Activated CD8-positive, alpha-beta memory T cell treated with anti-CD3 and anti-CD28 coated beads for 24 hours (primary cell): Measurements from ENCODE around the gene AGMAT.

ENCODE experiments used
- DNase-seq: peaks from one replicate; pipeline ENCODE4 v3.0.0-alpha.2; 2020

AGMAT gene

GRCh38 chr1:15557594-15557993 lies 27.3 kb downstream of the AGMAT start:
- no peak for DNase-seq

GRCh38 chr1:15557008-15557407 lies 27.8 kb downstream of the AGMAT start:
- DNase-seq = no peak

- no peak for DNase-seq
Measured at GRCh38 chr1:15550573-15550972, 34.3 kb downstream of the AGMAT start.

- DNase-seq = no peak
Measured at GRCh38 chr1:15546641-15547040, 38.2 kb downstream of the AGMAT start.

- no peak for DNase-seq
Measured at GRCh38 chr1:15543589-15544568, 41.0 kb downstream of the AGMAT start.

- no peak for DNase-seq
Measured at GRCh38 chr1:15543251-15543588, 41.6 kb downstream of the AGMAT start.

GRCh38 chr1:15542388-15543250 lies 42.2 kb downstream of the AGMAT start:
- DNase-seq = no peak

GRCh38 chr1:15541231-15541792 lies 43.5 kb downstream of the AGMAT start:
- no peak for DNase-seq

- DNase-seq = no peak
Measured at GRCh38 chr1:15540186-15540585, 44.7 kb downstream of the AGMAT start.

- DNase-seq = no peak
Measured at GRCh38 chr1:15538771-15539170, 46.1 kb downstream of the AGMAT start.

GRCh38 chr1:15531682-15532081 lies 53.2 kb downstream of the AGMAT start:
- no peak for DNase-seq

GRCh38 chr1:15531003-15531402 lies 53.8 kb downstream of the AGMAT start:
- DNase-seq = no peak

- DNase-seq = peak; percentile 96
Measured at GRCh38 chr1:15526490-15527339, 58.1 kb downstream of the AGMAT start, which contains the start of gene DNAJC16. DNAJC16 (plus strand) TSS chr1:15526848; CDS start chr1:15529106, 2,258 bp downstream.

- no peak for DNase-seq
Measured at GRCh38 chr1:15526021-15526489, 58.8 kb downstream of the AGMAT start.

GRCh38 chr1:15525050-15526020 lies 59.5 kb downstream of the AGMAT start:
- DNase-seq = peak; percentile 100

GRCh38 chr1:15524283-15525049 lies 60.4 kb downstream of the AGMAT start:
- DNase-seq = peak; percentile 100

- DNase-seq = no peak
Measured at GRCh38 chr1:15524021-15524282, 60.9 kb downstream of the AGMAT start, which contains the start of gene CASP9. CASP9 (minus strand) TSS chr1:15524215; CDS start chr1:15524200, 15 bp downstream.

GRCh38 chr1:15523104-15524020 lies 61.5 kb downstream of the AGMAT start:
- no peak for DNase-seq

- no peak for DNase-seq
Measured at GRCh38 chr1:15522551-15522950, 62.3 kb downstream of the AGMAT start.
